HG02938 (cell line): ENCODE data around the gene CBFA2T3.
"Not testable (repeated sequence)": the region's sequence is repeated elsewhere in the genome, so short reads cannot be mapped to it uniquely, and the experiment has no call there.

ENCODE experiments used
- ATAC-seq: cut with Tn5 transposase; IDR thresholded peaks from one replicate; pipeline ENCODE4 v1.9.1; 2021; ENCODE audit warnings: mild to moderate bottlenecking, moderate library complexity; ENCODE audit not compliant: unreplicated experiment

The CBFA2T3 gene

GRCh38 chr16:88894681-88895300 lies 82.2 kb downstream of the CBFA2T3 start:
- ATAC-seq = no peak

- not testable (repeated sequence) for ATAC-seq
Observed at GRCh38 chr16:88894266-88894665, 82.7 kb downstream of the CBFA2T3 start.

GRCh38 chr16:88893127-88893968 lies 83.7 kb downstream of the CBFA2T3 start:
- no peak for ATAC-seq

- ATAC-seq = no peak
Observed at GRCh38 chr16:88892065-88892464, 84.9 kb downstream of the CBFA2T3 start.

- no peak for ATAC-seq
Observed at GRCh38 chr16:88891083-88891482, 85.9 kb downstream of the CBFA2T3 start.

GRCh38 chr16:88889702-88890352 lies 87.2 kb downstream of the CBFA2T3 start:
- ATAC-seq = not testable (repeated sequence)

GRCh38 chr16:88888461-88889387 lies 88.3 kb downstream of the CBFA2T3 start:
- no peak for ATAC-seq

GRCh38 chr16:88888057-88888456 lies 89.0 kb downstream of the CBFA2T3 start:
- ATAC-seq = no peak

GRCh38 chr16:88886845-88887521 lies 90.0 kb downstream of the CBFA2T3 start:
- ATAC-seq = no peak

GRCh38 chr16:88886420-88886844 lies 90.6 kb downstream of the CBFA2T3 start:
- no peak for ATAC-seq

GRCh38 chr16:88885693-88886280 lies 91.2 kb downstream of the CBFA2T3 start:
- ATAC-seq = no peak

GRCh38 chr16:88884569-88885271 lies 92.3 kb downstream of the CBFA2T3 start:
- ATAC-seq = no peak

- no peak for ATAC-seq
Observed at GRCh38 chr16:88883946-88884345, 93.1 kb downstream of the CBFA2T3 start.

- ATAC-seq = no peak
Observed at GRCh38 chr16:88883117-88883895, 93.7 kb downstream of the CBFA2T3 start.

- ATAC-seq = no peak
Observed at GRCh38 chr16:88882358-88883030, 94.5 kb downstream of the CBFA2T3 start.

GRCh38 chr16:88881675-88882357 lies 95.2 kb downstream of the CBFA2T3 start:
- ATAC-seq = no peak

GRCh38 chr16:88881007-88881615 lies 95.9 kb downstream of the CBFA2T3 start:
- ATAC-seq = no peak
